CD4-positive, alpha-beta T cell treated with Interleukin-4 for 1 hour (primary cell): Measurements from ENCODE around the gene KIAA0513.
A peak's percentile ranks its signal among the peaks of the same experiment; 100 is the strongest.
"Not testable (repeated sequence)": the region's sequence is repeated elsewhere in the genome, so short reads cannot be mapped to it uniquely, and the experiment has no call there.

Source experiments
- DNase-seq, 2 donors: peaks; one replicate each; pipeline ENCODE4 v3.0.0-alpha.2; 2020 to 2022

KIAA0513 gene

DNA sequence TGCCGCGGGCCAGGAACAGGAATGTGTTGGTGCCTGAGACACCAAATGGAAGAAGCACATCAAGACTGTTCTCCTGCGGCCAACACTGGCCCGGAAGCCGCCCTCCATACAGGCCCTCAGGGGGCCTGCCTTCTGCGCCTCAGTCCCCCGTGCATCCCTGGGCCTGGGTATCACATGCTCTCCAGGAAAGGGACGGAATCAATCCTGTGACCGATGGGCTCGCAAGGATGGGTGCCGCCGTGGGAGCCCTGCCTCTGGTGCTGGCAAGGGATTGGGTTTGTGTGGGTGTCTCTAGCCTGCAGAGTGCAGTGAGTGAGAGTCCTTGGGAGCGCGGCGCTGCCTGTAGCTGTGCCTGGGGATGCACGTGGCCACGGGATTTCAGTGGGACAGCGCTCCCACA lies 65.3 kb downstream of the KIAA0513 start:
- no peak for DNase-seq

DNA sequence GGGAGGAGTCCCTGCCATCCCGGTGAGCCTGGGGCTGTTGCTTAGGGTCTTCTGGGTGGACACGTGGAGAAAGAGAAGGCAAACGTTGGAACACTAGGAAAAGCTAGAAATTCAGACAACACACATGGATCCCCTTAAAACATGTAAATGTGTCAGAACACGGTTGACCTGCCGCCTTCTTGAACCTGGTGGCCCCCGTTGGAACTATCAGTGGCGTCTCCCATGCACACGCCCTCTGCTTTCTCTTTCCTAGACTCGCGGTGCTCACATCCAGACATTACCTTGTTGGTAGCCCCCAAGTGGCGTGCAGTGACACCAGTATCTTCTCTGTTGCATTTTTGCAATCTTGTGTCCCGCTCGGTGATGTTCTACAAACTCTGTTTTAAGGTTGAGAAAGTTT lies 66.1 kb downstream of the KIAA0513 start:
- DNase-seq, result no peak

DNA sequence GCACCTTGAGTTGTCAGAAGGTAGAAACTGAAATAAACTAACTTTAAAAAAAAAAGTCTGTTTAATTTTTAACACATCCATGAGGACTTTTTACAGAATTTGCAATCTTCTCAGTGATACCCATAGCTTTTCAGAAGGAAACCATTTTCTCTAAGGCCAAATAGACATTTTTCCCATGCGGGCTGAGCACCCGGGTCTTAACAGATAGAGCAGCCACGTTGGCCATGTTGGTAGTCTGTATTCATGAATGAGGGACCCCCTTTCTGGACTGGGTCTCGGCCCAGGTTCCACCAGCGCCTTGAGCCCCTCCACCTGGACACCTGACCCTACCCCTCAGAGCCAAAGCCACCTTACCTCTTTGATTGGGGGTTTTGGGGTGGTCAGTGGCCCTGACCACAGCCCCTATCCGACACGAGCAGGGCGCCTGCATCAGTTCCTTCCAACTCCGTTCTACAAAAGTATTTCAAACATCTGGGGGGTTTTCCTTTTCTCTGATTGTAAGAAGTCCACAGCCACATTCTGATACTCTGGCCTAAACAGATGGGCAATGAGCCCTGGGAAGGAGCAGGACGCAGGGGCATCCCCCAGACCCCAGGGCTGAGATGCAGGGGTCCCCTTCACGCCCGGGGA lies 66.7 kb downstream of the KIAA0513 start:
- no peak for DNase-seq

DNA sequence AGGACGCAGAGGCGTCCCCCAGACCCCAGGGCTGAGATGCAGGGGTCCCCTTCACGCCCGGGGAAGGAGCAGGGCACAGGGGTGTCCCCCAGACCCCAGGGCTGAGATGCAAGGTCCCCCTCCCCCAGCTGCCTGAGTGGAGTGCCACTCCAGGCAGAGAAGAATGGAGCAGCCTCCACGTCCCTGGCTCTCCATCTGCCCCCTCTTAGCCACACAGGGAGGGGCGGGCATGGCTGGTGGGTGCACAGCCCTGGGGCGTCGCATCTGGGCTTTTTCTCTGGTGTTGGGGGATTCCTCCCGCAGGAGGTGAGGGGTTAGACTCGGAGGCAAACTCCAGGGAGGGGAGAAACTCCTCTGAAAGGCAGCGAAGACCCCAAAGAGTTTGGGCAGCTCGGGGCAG lies 67.2 kb downstream of the KIAA0513 start:
- no peak for DNase-seq

DNA sequence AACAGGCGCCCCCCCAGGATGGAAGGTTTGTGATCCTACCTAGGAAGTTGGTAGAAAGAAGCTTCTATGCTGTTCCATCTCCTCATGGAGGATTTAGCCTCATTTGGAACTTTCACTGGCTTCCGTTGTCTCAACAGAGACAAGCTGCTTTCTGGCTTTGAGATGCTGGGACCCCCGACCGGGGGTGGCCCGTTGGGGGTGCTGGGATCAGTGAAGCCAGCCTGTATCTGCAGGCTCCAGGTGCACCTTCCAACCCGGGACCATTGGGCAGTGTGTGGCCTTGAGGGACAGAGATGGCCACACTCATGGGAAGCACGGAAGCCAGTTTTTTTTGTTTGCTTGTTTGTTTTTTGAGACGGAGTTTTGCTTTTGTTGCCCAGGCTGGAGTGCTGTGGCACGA lies 69.3 kb downstream of the KIAA0513 start:
- DNase-seq, result no peak

DNA sequence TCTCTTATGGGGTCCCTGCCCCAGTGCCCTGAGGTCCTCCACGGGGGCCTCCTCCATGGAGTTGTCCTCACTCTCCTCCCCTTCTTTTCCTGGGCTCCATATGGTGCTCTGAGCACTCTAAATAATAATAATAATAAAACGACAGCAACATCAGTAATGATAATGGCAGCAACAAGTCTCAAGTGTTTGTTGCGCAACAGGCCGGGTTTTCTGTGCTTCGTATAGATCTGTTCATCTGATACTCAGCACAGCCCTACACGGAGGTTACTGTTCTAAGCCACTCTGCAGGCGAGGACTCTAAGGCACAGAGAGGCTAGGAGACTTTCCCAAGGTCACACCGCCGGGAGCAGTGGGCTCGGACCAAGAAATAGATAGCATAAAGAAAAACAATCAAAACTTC lies 71.0 kb downstream of the KIAA0513 start:
- DNase-seq, result no peak

DNA sequence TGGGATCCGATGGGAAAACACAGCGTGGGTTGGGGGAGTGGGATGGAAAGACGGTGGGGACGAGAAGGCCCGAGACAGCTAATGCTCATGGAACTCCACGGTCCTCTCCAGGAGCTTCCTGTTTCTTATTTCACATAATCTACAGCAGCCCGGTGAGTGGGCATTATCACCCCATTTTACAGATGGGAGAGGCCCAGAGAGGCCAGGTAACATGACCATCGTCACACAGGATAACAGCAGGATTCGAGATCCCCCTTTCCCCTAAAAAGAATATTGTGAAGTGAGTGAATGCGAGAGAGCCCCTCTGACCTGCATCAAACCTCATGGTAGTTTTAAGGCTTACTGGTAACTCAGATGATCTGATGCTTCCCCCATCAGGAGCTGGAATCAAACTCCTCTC lies 72.7 kb downstream of the KIAA0513 start:
- DNase-seq, result no peak

DNA sequence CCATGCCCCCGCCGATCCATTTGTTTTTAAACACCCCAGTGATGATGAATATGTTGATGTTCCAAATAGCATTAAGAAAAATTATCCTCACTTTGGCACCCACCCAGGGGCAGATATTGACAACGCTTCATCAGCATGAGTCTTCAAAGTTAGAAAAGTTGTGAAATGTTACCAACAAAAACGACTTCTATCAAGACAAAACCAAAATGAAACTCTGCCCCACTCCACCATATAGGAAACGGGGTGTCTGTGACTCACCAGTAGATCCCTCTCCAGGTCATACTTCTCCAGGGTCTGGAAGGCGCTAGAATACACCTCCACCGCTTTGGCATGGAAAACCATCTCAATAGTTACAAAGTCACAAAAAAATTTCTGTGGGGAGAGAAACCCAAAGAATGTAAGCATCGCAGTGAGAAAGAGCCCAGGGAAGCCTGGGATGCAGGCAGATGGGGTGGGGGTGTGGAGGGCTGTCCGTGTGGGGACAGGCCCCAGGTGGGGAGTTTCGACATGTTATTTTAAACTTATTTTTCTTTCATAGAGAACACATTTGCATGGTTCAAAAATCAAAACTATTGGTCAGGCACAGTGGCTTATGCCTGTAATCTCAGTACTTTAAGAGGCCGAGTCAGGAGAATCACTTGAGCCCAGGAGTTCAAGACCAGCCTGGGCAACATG lies 74.5 kb downstream of the KIAA0513 start:
- DNase-seq, result no peak

DNA sequence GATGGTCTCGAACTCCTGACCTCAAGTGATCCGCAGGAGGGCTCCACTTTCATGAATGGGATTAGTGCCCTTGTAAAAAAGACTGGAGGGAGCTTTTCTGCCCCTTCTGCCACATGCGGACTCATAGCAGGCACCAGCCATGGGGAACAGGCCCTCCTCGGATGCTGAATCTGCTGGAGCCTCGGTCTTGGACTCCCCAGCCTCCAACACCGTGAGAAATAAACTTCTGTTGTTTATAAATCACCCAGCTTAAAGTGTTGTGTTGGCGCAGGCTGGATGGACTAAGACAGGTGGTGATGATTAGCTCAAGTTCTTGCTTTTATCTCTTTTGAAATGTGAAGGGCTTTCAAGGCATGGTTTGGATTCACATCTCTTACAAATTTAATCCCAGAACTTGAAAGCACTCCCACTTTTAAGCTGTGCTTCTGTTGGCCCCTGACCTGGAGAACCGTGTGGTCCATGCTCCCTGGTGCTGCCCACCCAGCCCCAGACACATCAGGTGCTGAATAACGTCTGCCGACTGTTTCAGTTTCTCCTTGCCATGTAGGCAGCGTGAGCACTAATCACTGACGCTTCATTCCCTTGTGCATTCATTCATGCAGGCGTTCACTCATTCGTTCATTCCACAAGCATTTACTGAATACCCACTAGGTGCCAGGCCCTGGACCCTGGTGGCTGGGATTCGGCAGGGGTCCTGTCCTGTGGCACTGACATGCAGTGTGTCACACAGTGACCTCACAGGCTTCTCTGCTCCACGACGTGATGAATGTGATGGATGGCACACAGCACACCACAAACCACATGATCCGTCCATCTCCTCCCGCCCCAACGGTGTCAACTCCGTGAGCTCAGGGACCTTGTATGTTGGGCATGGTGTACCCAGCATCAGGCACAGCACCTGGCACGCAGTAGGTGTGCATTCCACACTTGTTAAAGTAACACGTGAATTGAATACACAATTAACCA lies 75.8 kb downstream of the KIAA0513 start:
- DNase-seq, result no peak

DNA sequence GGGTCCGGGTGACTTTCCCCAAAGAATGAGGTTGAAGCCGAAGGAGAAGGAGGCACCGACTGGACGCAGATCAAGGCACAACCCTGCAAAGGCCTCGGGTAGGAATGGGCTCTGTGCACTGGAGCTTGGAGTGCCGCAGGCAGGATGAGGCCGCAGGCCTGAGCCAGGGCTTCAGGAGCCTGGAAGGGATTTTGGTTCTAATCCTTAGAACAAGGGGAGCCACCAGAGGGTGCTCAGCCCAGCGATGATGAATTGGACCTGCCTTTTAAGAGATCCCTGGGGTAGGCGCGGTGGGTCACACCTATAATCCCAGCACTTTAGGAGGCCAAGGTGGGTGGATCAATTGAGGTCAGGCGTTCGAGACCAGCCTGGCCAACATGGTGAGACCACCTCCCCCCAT lies 76.6 kb downstream of the KIAA0513 start:
- DNase-seq, result no peak

DNA sequence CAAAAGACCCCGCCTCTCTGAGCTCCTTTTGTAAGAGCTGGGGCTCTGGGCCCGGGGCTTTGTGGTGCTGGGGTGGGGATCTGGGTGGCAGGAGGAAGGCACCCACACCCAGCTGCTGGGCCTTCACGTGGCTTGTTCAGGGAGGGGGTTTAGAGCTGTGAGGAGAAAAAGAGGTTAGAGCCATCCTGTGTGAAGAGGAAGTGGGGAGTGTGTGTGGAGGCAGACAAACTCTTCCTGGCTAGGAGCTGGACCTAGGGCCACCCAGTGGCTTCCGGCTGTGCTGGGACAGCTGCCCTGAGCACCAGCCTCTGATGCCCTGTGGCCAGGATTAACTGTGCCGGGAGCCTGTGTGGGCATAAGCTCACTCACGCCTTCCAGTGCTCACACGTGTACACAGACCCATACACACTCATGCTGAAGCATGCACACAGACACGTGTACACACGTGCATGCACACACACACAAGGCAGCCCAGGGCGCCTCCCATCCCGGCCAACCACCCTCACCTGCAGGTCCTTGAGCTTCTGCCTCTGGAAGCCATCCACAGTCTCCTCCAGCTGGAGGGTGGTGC lies 77.3 kb downstream of the KIAA0513 start:
- peak; percentile 43 to 54 for DNase-seq

DNA sequence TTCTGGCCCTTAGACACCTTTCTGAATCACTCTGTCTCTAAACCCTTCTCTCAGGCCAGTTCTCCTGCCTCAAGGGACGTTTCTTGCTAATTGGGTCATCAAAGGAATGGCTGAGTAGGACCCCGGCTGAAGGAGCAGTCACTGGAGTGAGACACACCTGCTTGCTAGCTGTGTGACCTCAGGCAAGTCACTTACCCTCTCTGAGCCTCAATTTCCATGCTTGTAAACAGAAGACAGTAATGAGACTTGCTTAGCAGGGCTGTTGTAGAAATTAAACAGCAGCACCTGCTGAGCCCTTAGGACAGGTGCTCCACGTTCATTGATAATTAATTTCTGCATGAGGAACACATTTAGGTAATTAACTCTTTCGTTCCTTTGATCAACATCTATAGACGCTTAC lies 77.9 kb downstream of the KIAA0513 start:
- no peak for DNase-seq

DNA sequence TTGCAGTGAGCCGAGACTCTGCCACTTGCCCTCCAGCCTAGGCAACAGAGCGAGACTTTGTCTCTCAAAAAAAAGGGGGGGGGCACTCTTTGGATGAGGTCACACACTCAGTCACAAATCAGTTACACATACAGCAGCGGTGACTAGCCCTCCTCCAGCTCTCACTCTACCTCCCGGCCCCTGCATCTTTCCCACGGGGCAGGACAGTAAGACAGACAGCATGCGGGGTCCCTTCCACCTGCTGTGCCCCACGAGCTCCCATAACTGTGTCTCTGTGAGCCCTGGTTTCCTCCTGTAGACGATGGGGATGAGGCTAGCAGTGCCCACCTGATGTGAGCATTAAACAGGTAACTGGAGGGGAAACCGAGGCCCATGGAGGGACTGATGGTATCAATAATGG lies 79.5 kb downstream of the KIAA0513 start:
- no peak for DNase-seq

DNA sequence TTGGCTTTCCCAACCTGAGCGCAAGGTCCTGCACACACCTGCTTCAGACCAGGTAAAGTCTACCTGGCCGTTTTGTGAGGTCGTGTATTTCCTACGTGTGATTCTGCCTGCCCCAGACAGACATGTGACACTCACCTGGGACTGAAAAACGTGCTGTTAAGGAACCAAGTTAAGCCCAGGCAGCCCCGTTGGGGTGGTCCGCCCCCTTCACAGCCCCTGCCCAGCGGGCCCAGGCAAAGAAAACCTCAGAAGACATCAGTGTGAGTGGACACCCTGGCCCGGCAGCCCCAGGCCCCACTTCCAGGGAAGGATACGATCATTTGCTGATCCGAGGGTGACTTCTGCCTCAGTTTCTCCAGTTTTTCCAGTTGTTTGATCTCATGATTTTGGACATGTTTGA lies 79.9 kb downstream of the KIAA0513 start:
- no peak for DNase-seq

DNA sequence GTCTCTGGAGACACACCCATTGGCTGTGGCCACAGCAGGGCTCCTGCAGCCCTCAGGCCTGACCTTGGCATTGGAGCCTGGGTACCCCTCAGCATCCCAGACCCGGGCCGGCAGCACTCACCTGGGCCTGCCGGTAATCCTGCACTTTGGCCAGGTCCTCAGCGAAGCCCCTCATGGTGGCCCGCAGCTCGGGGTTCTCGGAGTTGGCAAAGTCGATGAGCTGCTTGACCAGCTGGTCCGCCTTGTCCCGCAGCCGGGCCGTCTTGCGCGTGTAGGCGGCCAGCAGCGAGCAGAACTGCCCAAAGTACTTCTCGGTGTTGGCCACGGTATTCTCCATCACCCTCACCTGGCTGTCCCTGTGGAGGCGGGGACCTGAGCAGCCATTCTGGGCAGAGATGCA lies 82.5 kb downstream of the KIAA0513 start:
- DNase-seq, result no peak

DNA sequence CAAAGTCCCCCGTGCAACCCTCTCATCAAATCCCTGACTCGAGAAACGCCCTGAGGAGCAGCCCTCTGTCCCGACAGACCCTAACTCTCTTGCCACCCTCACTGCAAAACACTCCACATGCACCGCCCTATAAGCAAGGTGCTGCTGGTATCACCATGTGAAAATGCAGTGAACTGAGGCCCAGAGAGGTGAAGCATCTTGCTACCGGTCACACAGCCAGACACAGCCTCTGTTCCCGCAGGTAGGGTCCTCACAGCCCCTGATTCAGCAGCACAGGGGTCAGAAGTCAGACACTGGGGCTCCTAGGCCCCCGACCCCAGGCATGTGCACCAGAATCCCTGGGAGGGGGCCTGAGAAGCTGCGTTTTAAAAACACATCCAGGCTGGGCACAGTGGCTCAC lies 83.6 kb downstream of the KIAA0513 start:
- no peak for DNase-seq

DNA sequence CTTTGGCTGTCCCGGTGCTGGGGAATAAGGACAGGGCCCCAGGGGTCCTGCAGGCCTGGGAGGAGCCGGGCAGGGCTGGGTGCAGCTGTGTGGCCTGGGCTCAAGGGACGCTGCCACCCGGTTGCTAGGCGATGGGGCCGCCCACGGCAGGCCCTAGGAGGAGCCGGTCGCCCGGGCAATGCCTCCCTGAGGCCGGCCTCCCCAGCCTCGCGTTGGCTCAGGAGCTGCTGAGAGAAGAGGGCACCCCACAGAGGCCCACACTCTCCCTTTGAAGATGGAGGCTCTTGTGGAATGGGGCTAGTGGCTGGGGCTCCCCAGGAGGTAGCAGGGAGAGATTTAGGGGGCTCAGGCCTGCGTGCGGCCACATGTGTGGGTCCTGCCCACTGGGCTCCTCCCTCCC lies 84.8 kb downstream of the KIAA0513 start, which contains the start of gene CIBAR2:
Gene CIBAR2, minus strand, starts transcription at position 109 of the 400 bp plus-strand sequence. CDS start 120 bp downstream, outside the sequence.
- DNase-seq, result no peak

DNA sequence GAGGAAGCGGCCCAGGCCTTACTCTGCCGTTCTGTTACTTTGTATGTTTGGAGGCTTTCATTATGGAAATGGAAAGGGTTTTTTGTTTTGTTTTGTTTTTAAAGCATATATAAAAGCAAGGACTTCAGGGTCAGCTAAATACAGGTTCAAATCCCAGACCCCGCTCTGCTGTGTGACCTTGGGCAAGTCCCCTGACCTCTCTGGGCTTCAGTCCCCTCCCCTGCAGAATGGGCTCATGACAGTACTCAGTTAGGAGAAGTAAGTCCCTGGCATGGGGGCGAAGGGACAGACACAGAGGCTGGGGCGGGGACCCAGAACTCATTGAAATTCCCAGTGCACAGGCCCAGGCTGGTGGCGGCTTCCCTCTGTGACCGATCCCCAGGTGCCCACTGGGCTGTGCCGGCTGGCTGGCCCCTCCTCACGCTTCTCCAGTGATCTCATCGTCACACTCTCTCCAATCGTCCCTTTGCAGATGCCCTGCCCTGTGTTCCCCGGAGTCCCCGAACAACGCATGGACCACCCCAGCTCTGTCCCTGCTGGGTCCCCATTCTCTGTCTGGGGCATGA lies 85.7 kb downstream of the KIAA0513 start:
- no peak for DNase-seq

DNA sequence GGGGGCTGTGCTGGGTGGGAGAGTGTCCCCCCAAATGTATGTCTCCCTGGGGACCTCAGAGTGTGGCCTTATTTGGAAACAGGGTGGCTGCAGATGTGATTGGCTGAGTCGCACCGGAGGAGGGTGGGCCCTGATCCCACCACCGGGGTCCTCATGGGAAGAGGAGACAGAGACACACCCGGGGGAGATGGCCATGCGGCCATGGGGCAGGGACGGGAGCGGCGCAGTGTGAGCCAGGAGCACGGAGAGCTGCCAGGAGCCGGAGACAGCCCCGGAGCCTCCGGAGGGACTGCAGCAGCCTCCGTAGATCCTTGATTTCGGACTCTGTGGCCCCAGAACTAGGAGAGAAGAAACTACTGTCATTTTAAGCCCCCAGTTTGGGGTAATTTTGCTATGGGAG lies 86.3 kb downstream of the KIAA0513 start:
- DNase-seq, result no peak

DNA sequence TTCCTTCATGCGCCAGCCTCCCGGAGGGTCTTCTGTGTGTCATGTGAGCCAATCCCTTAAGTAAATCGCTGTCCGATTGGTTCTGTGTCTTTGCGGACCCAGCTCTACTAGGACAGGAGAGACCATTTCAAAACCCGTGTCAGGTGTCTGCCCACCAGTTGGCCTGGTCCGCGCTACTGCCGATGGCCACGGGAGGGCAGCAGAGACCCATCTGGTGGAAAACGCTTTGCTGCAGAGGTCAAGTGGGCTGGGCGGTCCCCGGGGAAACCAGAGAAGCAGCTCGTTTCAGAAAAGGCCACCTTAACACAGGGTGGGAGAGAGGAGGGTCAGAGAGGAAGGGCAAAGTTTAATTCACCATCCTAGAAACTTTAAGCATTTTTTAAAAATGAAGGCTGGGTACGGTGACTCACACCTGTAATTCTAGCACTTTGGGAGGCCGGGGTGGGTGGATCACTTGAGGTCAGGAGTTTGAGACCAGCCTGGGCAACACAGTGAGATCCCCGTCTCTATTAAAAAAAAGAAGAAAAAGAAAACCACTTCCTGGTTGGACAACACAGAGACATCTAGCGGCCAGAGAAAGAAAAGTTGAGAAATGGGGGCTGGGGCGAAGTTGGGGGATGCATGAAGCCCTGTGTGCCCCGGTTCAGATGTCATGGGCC lies 87.4 kb downstream of the KIAA0513 start:
- peak; percentile 79 to 81 for DNase-seq

DNA sequence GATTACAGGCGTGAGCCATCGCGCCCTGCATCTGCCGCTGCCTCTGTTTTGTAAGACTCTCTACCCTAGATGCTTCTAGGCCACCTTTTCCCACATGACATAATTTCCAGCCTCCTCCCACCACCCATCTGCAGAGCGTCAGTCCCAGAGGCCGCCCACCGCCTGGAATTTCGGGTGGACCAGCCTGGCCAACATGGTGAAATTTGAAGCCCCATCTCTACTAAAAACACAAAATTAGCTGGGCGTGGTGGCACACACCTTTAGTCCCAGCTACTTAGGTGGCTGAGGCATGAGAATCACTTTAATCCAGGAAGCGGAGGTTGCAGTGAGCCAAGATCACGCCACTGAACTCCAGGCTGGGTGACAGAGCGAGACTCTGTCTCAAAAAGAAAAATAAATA lies 89.8 kb downstream of the KIAA0513 start:
- DNase-seq, result no peak

DNA sequence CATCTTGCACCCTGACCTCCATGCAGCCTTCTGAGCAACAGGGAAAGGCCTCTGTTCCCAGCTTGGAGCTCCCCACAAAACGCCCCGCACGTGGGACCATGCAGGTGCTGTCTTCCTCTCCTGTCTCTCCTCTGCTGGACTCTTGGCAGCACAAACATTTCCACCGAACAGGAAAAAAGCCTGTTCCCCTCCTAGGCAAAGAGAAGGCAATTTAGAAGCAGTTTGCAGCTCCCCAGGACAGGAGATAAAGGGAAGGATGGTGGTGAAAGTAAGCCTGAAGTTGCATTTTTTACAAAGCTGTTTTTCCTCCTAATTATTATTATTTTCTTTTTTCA lies 92.4 kb downstream of the KIAA0513 start:
- DNase-seq, result no peak

DNA sequence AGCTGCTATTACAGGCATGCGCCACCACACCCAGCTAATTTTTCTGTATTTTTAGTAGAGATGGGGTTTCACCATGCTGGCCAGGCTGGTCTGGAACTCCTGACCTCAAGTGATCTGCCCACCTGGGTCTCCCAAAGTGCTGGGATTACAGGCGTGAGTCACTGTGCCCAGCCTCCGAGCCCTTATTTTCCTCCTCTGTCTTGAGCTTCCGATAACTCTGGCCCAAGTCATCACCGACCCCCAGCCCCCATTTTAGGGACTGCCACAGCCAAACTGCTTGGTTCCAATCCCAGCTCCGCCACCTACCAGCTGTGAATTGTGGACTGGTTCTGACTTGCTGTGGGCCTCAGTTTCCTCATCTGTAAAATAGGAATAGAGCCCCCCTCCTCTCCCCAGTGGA lies 95.8 kb downstream of the KIAA0513 start:
- not testable (repeated sequence) for DNase-seq
